A673 (cell line): ENCODE data around the gene METRNL. TPM values are rescaled to one million over a fixed set of nuclear protein-coding genes. Genes with fewer than 3 reads are reported as not detected.

Experiments
- BruUV-seq: library from RNA; stranded (reverse); fragments of 400-500 nt; replicated peaks from 2 replicates; lab custom pipeline; 2021; lab: Mats Ljungman, UMichigan
- CTCF ChIA-PET: fragments of 300-600 bp; sonication (Branson Sonifier 250); formaldehyde crosslinking; loops from one replicate; lab custom pipeline; 2022; ENCODE audit warnings: antibody characterized with exemption; lab: Charles Lee
- POLR2A ChIA-PET: fragments of 300-600 bp; sonication (Branson Sonifier 250); formaldehyde crosslinking; loops from one replicate; lab custom pipeline; 2022; ENCODE audit warnings: antibody characterized with exemption; ENCODE audit not compliant: low non-redundant PET; lab: Charles Lee
- DNase-seq: peaks from one replicate; pipeline ENCODE4 v3.0.0-alpha.2; 2015; ENCODE audit warnings: low spot score
- H3K27ac ChIP-seq: fragments of 200-600 bp; sonication (generic); 2 replicates; pipeline ENCODE4 v1.5.1; 2016; ENCODE audit warnings: mixed run types, low read depth, mild to moderate bottlenecking, mixed read lengths, antibody characterized with exemption, low read length; ENCODE audit not compliant: poor library complexity, severe bottlenecking
- H3K27me3 ChIP-seq: fragments of 200-600 bp; sonication (generic); replicated peaks from 2 replicates; pipeline ENCODE4 v1.6.1; 2017; ENCODE audit warnings: mixed run types, low read depth, mild to moderate bottlenecking, mixed read lengths, antibody characterized with exemption, low read length; ENCODE audit not compliant: insufficient read depth, poor library complexity
- H3K36me3 ChIP-seq: fragments of 200-600 bp; sonication (generic); 2 replicates; pipeline ENCODE4 v1.6.1; 2016; ENCODE audit warnings: mixed run types, mild to moderate bottlenecking, mixed read lengths, antibody characterized with exemption, low read length; ENCODE audit not compliant: insufficient read depth, poor library complexity, severe bottlenecking
- H3K4me1 ChIP-seq: fragments of 200-600 bp; sonication (generic); 2 replicates; pipeline ENCODE4 v1.6.1; 2017; ENCODE audit warnings: mixed run types, mild to moderate bottlenecking, mixed read lengths, antibody characterized with exemption, low read length; ENCODE audit not compliant: insufficient read depth, poor library complexity, severe bottlenecking
- H3K4me3 ChIP-seq: fragments of 200-600 bp; sonication (generic); 2 replicates; pipeline ENCODE4 v1.5.1; 2016; ENCODE audit warnings: low read depth, mixed run types, mild to moderate bottlenecking, mixed read lengths, low read length; ENCODE audit not compliant: poor library complexity, severe bottlenecking
- H3K9me3 ChIP-seq: fragments of 200-600 bp; sonication (generic); 2 replicates; pipeline ENCODE4 v1.6.1; 2016; ENCODE audit warnings: mixed run types, low read depth, mild to moderate bottlenecking, mixed read lengths, antibody characterized with exemption, low read length; ENCODE audit not compliant: poor library complexity, severe bottlenecking
- CTCF ChIP-seq: fragments of 300-800, 200-600 bp; sonication (generic); conservative IDR thresholded peaks from 2 replicates; pipeline ENCODE4 v1.5.1; 2017; ENCODE audit warnings: low read depth, mild to moderate bottlenecking, antibody characterized with exemption, low read length, moderate library complexity, mixed read lengths
- EZH2 ChIP-seq: fragments of 200-600 bp; sonication (generic); IDR thresholded peaks from 2 replicates; pipeline ENCODE4 v1.6.1; 2017; ENCODE audit warnings: borderline replicate concordance, low read depth, mild to moderate bottlenecking, mixed read lengths, antibody characterized with exemption, low read length; ENCODE audit not compliant: poor library complexity, severe bottlenecking
- intact Hi-C: fragments of 100-400 bp; cut with micrococcal nuclease; formaldehyde crosslinking; loops from one replicate; pipeline ENCODE4 v1.10.0; 2022; ENCODE audit not compliant: unreplicated experiment
- total RNA-seq: library from RNA; stranded (reverse); gene quantifications from 2 replicates; pipeline ENCODE4 v1.2.3, GENCODE V29; 2021

METRNL gene
- total RNA-seq, 1 experiment from 2014 or later: 16.5 TPM

GRCh38 chr17:83098241-83099085, 19.1 kb downstream of the METRNL start:
- Histone ChIP-seq H3K9me3 (no peaks in the 10 kb centered on the region), H3K27ac (no peak overlapping the region), H3K27me3 (no peaks in the 10 kb centered on the region), H3K4me1 (peaks cover 7% of the 10 kb centered on the region), H3K4me3 (no peak overlapping the region), H3K36me3 (no peaks in the 10 kb centered on the region)
- TF ChIP-seq CTCF (no peak), EZH2 (no peak)
- BruUV-seq: no TSS peak
- POLR2A ChIA-PET: no interaction called here
- intact Hi-C loops: no loop called here
- DNase-seq: no peak
- CTCF ChIA-PET: no interaction called here

- H3K27ac ChIP-seq: no peak overlapping the region
- intact Hi-C loops: no loop called here
- H3K4me3 ChIP-seq: no peak overlapping the region
- H3K9me3 ChIP-seq: no peaks in the 10 kb centered on the region
- no TSS peak for BruUV-seq
- H3K27me3 ChIP-seq: no peaks in the 10 kb centered on the region
- ChIA-PET POLR2A (no interaction called here), CTCF (no interaction called here)
- no peak for TF ChIP-seq EZH2
- no peak for TF ChIP-seq CTCF
- H3K4me1 ChIP-seq: peaks cover 7% of the 10 kb centered on the region
- no peaks in the 10 kb centered on the region for H3K36me3 ChIP-seq
- DNase-seq: no peak
Measured at GRCh38 chr17:83099086-83099555, 19.7 kb downstream of the METRNL start.

- H3K27me3 ChIP-seq: no peaks in the 10 kb centered on the region
- no peak overlapping the region for H3K4me3 ChIP-seq
- no peak for DNase-seq
- TF ChIP-seq CTCF: no peak
- no peak for TF ChIP-seq EZH2
- no peaks in the 10 kb centered on the region for H3K36me3 ChIP-seq
- H3K27ac ChIP-seq: no peak overlapping the region
- CTCF ChIA-PET: no interaction called here
- BruUV-seq: no TSS peak
- peaks cover 7% of the 10 kb centered on the region for H3K4me1 ChIP-seq
- H3K9me3 ChIP-seq: no peaks in the 10 kb centered on the region
- POLR2A ChIA-PET: no interaction called here
- intact Hi-C loops: no loop called here
Measured at GRCh38 chr17:83099570-83100181, 20.3 kb downstream of the METRNL start.
